ENCODE measurements around the gene ATRNL1.

DNA sequence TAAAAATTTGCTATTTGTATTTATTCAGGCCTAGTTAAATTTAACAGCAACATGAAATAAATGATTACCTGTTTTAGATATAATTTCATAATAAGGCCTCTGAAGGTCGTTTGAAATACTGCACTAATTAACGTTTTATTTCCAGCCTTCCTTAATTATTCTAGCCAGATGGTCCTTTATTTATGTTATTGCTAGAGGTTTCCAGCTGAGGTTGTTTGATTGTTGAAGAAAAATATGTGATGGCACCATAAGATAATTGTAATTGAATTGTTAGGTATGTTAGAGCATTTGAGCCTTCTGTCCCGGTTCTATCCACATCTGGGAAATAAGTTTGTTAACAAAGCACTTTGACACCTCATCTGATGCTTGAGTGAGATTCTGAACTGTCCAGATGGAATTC lies 556.1 kb downstream of the ATRNL1 start:
- no peak for TF ChIP-seq EP300 (conservative IDR thresholded peaks at IDR 0.05; ENCODE audit: poor library complexity, severe bottlenecking)
- TF ChIP-seq, protein P1, sequence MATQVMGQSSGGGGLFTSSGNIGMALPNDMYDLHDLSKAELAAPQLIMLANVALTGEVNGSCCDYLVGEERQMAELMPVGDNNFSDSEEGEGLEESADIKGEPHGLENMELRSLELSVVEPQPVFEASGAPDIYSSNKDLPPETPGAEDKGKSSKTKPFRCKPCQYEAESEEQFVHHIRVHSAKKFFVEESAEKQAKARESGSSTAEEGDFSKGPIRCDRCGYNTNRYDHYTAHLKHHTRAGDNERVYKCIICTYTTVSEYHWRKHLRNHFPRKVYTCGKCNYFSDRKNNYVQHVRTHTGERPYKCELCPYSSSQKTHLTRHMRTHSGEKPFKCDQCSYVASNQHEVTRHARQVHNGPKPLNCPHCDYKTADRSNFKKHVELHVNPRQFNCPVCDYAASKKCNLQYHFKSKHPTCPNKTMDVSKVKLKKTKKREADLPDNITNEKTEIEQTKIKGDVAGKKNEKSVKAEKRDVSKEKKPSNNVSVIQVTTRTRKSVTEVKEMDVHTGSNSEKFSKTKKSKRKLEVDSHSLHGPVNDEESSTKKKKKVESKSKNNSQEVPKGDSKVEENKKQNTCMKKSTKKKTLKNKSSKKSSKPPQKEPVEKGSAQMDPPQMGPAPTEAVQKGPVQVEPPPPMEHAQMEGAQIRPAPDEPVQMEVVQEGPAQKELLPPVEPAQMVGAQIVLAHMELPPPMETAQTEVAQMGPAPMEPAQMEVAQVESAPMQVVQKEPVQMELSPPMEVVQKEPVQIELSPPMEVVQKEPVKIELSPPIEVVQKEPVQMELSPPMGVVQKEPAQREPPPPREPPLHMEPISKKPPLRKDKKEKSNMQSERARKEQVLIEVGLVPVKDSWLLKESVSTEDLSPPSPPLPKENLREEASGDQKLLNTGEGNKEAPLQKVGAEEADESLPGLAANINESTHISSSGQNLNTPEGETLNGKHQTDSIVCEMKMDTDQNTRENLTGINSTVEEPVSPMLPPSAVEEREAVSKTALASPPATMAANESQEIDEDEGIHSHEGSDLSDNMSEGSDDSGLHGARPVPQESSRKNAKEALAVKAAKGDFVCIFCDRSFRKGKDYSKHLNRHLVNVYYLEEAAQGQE (IDR thresholded peaks at IDR 0.05; ENCODE audit: borderline replicate concordance): no peak
- TF ChIP-seq EZH2 (IDR thresholded peaks at IDR 0.05; ENCODE audit: borderline replicate concordance, insufficient read depth, low read length, poor library complexity, severe bottlenecking): no peak
- TF ChIP-seq, protein P2, sequence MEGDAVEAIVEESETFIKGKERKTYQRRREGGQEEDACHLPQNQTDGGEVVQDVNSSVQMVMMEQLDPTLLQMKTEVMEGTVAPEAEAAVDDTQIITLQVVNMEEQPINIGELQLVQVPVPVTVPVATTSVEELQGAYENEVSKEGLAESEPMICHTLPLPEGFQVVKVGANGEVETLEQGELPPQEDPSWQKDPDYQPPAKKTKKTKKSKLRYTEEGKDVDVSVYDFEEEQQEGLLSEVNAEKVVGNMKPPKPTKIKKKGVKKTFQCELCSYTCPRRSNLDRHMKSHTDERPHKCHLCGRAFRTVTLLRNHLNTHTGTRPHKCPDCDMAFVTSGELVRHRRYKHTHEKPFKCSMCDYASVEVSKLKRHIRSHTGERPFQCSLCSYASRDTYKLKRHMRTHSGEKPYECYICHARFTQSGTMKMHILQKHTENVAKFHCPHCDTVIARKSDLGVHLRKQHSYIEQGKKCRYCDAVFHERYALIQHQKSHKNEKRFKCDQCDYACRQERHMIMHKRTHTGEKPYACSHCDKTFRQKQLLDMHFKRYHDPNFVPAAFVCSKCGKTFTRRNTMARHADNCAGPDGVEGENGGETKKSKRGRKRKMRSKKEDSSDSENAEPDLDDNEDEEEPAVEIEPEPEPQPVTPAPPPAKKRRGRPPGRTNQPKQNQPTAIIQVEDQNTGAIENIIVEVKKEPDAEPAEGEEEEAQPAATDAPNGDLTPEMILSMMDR (IDR thresholded peaks at IDR 0.05; ENCODE audit: poor library complexity, severe bottlenecking): no peak
- no peak for TF ChIP-seq POLR2AphosphoS5 (IDR thresholded peaks at IDR 0.05)
- no peak for TF ChIP-seq MXI1 (conservative IDR thresholded peaks at IDR 0.05; ENCODE audit: poor library complexity, severe bottlenecking)
- no peak for TF ChIP-seq RAD21 (conservative IDR thresholded peaks at IDR 0.05)
- no peak for TF ChIP-seq SMC3 (conservative IDR thresholded peaks at IDR 0.05; ENCODE audit: poor library complexity)
